Kidney (tissue), 14 donors: Measurements from ENCODE around the gene MOSPD3. TPM values are rescaled to one million over a fixed set of nuclear protein-coding genes. Genes with fewer than 3 reads are reported as not detected.
"Not testable (repeated sequence)": the region's sequence is repeated elsewhere in the genome, so short reads cannot be mapped to it uniquely, and the experiment has no call there.

Source experiments
- DNase-seq, 5 donors: peaks; one replicate each; pipeline ENCODE4 v3.0.0-alpha.2; 2013 to 2020
- FAIRE-seq: peaks from 2 replicates; lab custom pipeline; 2012; peaks lifted over from hg19 to GRCh38; lab: Jason Lieb, UNC
- H3K27ac ChIP-seq, 2 donors: one replicate each; pipeline ENCODE4 v1.7.0; 2013; ENCODE audit warnings: low read depth in 2 of 2, low read length in 2 of 2, inconsistent platforms in 1 of 2
- H3K27me3 ChIP-seq: one replicate; pipeline ENCODE4 v1.7.1; 2013; ENCODE audit warnings: low read length, inconsistent platforms; ENCODE audit not compliant: control insufficient read depth, insufficient read depth
- H3K36me3 ChIP-seq, 3 donors: one replicate each; pipeline versions ENCODE4 v1.7.0 to v1.7.1; 2013; ENCODE audit warnings: low read length in 3 of 3, control low read depth in 1 of 3, inconsistent platforms in 1 of 3; ENCODE audit not compliant: insufficient read depth in 3 of 3, control insufficient read depth in 2 of 3
- H3K4me1 ChIP-seq, 3 donors: one replicate each; pipeline versions ENCODE4 v1.7.0 to v1.7.1; 2013; ENCODE audit warnings: low read length in 3 of 3, inconsistent platforms in 1 of 3, low read depth in 1 of 3; ENCODE audit not compliant: control insufficient read depth in 2 of 3, insufficient read depth in 2 of 3
- H3K4me3 ChIP-seq, 3 donors: one replicate each; pipeline versions ENCODE4 v1.7.0 to v1.8.1; 2013; ENCODE audit warnings: low read length in 3 of 3, control low read depth in 1 of 3, inconsistent platforms in 1 of 3
- H3K9ac ChIP-seq, 3 donors: one replicate each; pipeline versions ENCODE4 v1.7.0 to v1.7.1; 2013; ENCODE audit warnings: low read length in 3 of 3, control low read depth in 1 of 3, inconsistent platforms in 1 of 3
- H3K9me3 ChIP-seq, 3 donors: one replicate each; pipeline versions ENCODE4 v1.7.0 to v1.7.1; 2013; ENCODE audit warnings: low read length in 3 of 3, control low read depth in 1 of 3, inconsistent platforms in 1 of 3; ENCODE audit not compliant: control insufficient read depth in 2 of 3, insufficient read depth in 1 of 3
- intact Hi-C: fragments of 100-400 bp; cut with DNase I; formaldehyde crosslinking; loops from one replicate; pipeline ENCODE4 v1.11.1; 2022
- polyA plus RNA-seq: library from polyadenylated mRNA; stranded (reverse); fragments of 350-450 nt; fragmentation: Illumina TruSeq; extraction: RNeasy Lipid Tissue Mini Kit (QIAGEN cat#74804); gene quantifications from one replicate; pipeline ENCODE4 v1.2.3, GENCODE V29; 2014; ENCODE audit warnings: low read depth, low replicate concordance; ENCODE audit not compliant: insufficient read depth
- total RNA-seq: library from RNA; stranded (reverse); fragmentation: NEBNext Ultra II Directional; extraction: Animal tissue kit (Norgen Biotek cat#: 25700); gene quantifications from one replicate; pipeline ENCODE4 v1.2.1, GENCODE V29; 2021
- TF ChIP-seq, protein P1 (sequence below): IDR thresholded peaks from 3 replicates; pipeline ENCODE4 v1.5.1; 2012; ENCODE audit warnings: mild to moderate bottlenecking, moderate library complexity, borderline replicate concordance; ENCODE audit not compliant: insufficient read depth; ENCODE audit errors: extremely low read depth
- donor health status: control.
- donor health status: control.
- donor health status: control.
- donor health status: control.
- donor health status: control.
- donor health status: DM: yes; HTN: yes; CAD: no.
- donor health status: Normal renal cell carcinoma (clear cell type).

Gene MOSPD3
- total and polyA plus RNA-seq, 2 donors from 2014 or later = 18.2 to 30.6 TPM

GRCh38 chr7:100649826-100650565 lies 37.7 kb downstream of the MOSPD3 start:
- H3K36me3 ChIP-seq = no peaks in the 10 kb centered on the region
- H3K4me3 ChIP-seq = no peak overlapping the region
- FAIRE-seq = no peak
- TF ChIP-seq, protein P1, sequence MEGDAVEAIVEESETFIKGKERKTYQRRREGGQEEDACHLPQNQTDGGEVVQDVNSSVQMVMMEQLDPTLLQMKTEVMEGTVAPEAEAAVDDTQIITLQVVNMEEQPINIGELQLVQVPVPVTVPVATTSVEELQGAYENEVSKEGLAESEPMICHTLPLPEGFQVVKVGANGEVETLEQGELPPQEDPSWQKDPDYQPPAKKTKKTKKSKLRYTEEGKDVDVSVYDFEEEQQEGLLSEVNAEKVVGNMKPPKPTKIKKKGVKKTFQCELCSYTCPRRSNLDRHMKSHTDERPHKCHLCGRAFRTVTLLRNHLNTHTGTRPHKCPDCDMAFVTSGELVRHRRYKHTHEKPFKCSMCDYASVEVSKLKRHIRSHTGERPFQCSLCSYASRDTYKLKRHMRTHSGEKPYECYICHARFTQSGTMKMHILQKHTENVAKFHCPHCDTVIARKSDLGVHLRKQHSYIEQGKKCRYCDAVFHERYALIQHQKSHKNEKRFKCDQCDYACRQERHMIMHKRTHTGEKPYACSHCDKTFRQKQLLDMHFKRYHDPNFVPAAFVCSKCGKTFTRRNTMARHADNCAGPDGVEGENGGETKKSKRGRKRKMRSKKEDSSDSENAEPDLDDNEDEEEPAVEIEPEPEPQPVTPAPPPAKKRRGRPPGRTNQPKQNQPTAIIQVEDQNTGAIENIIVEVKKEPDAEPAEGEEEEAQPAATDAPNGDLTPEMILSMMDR = no peak
- H3K4me1 ChIP-seq = no peaks in the 10 kb centered on the region
- intact Hi-C loops = no loop called here
- no peak for DNase-seq
- H3K9ac ChIP-seq = no peak overlapping the region
- H3K27me3 ChIP-seq = peaks cover 2% of the 10 kb centered on the region
- H3K27ac ChIP-seq = no peak overlapping the region
- no peaks in the 10 kb centered on the region for H3K9me3 ChIP-seq

GRCh38 chr7:100654908-100655831 lies 42.8 kb downstream of the MOSPD3 start:
- Histone ChIP-seq H3K9ac (no peak overlapping the region), H3K36me3 (no peaks in the 10 kb centered on the region), H3K27ac (no peak overlapping the region), H3K9me3 (no peaks in the 10 kb centered on the region), H3K4me3 (no peak overlapping the region), H3K27me3 (peaks cover 2% of the 10 kb centered on the region), H3K4me1 (no peaks in the 10 kb centered on the region)
- FAIRE-seq (no peak), DNase-seq (no peak)
- TF ChIP-seq, protein P1 = no peak
- intact Hi-C loops = no loop called here

GRCh38 chr7:100655908-100656674 lies 43.8 kb downstream of the MOSPD3 start, which contains the start of gene ACTL6B:
Gene ACTL6B (minus strand): TSS chr7:100656448. CDS start chr7:100656354, 94 bp downstream.
- intact Hi-C loops = no loop called here
- H3K4me3 ChIP-seq = no peak within 1 kb of the TSS
- no peaks in the 10 kb centered on the region for H3K9me3 ChIP-seq
- no peaks in the 10 kb centered on the region for H3K36me3 ChIP-seq
- DNase-seq (peak in 4 of 5 donors; percentile 50 to 77 (median 74)), FAIRE-seq (no peak)
- TF ChIP-seq, protein P1 = no peak
- H3K9ac ChIP-seq = no peak within 1 kb of the TSS
- H3K27ac ChIP-seq = no peak within 1 kb of the TSS
- H3K4me1 ChIP-seq = no peaks in the 10 kb centered on the region
- peaks cover 2% of the 10 kb centered on the region for H3K27me3 ChIP-seq

- H3K9me3 ChIP-seq, FAIRE-seq, H3K9ac ChIP-seq, H3K36me3 ChIP-seq, H3K27me3 ChIP-seq, intact Hi-C loops, H3K4me3 ChIP-seq, H3K4me1 ChIP-seq, H3K27ac ChIP-seq: not testable (repeated sequence)
- DNase-seq = peak in 1 of 5 donors; percentile 56
Observed at GRCh38 chr7:100662194-100662776, 49.9 kb downstream of the MOSPD3 start.
